Keratinocyte (primary cell): Measurements from ENCODE around the gene SCUBE1. TPM values are rescaled to one million over a fixed set of nuclear protein-coding genes. Genes with fewer than 3 reads are reported as not detected.

Experiments
- DNase-seq: peaks from one replicate; pipeline ENCODE4 v3.0.0-alpha.2; 2011; ENCODE audit warnings: low read depth, missing footprints, low spot score
- FAIRE-seq: peaks from 2 replicates; lab custom pipeline; 2011; peaks lifted over from hg19 to GRCh38; lab: Jason Lieb, UNC
- H2AFZ ChIP-seq: 2 replicates; pipeline ENCODE4 v1.6.0; 2012; ENCODE audit warnings: low read length, control low read depth, inconsistent platforms; ENCODE audit not compliant: control insufficient read depth
- H3K27ac ChIP-seq: 2 replicates; pipeline ENCODE4 v1.5.1; 2011; ENCODE audit warnings: low read length; ENCODE audit not compliant: control insufficient read depth, insufficient read depth
- H3K27me3 ChIP-seq: 3 replicates; pipeline ENCODE4 v1.6.0; 2011; ENCODE audit warnings: low read length; ENCODE audit not compliant: control insufficient read depth, insufficient read depth; ENCODE audit errors: extremely low read depth
- H3K36me3 ChIP-seq, 2 experiments: 2 replicates in 1 of 2; 3 replicates in 1 of 2; pipeline ENCODE4 v1.5.1; 2011; ENCODE audit warnings: low read length in 2 of 2, mild to moderate bottlenecking in 1 of 2; ENCODE audit not compliant: control insufficient read depth in 2 of 2, insufficient read depth in 2 of 2; ENCODE audit errors: extremely low read depth in 1 of 2
- H3K4me1 ChIP-seq: 3 replicates; pipeline ENCODE4 v1.5.1; 2011; ENCODE audit warnings: low read length; ENCODE audit not compliant: control insufficient read depth, insufficient read depth; ENCODE audit errors: extremely low read depth
- H3K4me2 ChIP-seq: 3 replicates; pipeline ENCODE4 v1.6.0; 2011; ENCODE audit warnings: low read depth, low read length; ENCODE audit not compliant: control insufficient read depth, insufficient read depth; ENCODE audit errors: extremely low read depth
- H3K4me3 ChIP-seq, 3 experiments: fragments of 200-600 bp in 1 of 3; sonication (generic) in 1 of 3; 2 replicates in 2 of 3; 3 replicates in 1 of 3; pipeline ENCODE4 v1.5.1; 2011 to 2016; ENCODE audit warnings: low read length in 3 of 3, mild to moderate bottlenecking in 3 of 3, control low read depth in 2 of 3, inconsistent platforms in 1 of 3, low read depth in 1 of 3, mixed read lengths in 1 of 3, mixed run types in 1 of 3, moderate library complexity in 1 of 3; ENCODE audit not compliant: control insufficient read depth in 2 of 3, insufficient read depth in 2 of 3; ENCODE audit errors: extremely low read depth in 1 of 3
- H3K79me2 ChIP-seq: 2 replicates; pipeline ENCODE4 v1.6.0; 2012; ENCODE audit warnings: low read length; ENCODE audit not compliant: control insufficient read depth, insufficient read depth
- H3K9ac ChIP-seq: 3 replicates; pipeline ENCODE4 v1.6.0; 2011; ENCODE audit warnings: low read length; ENCODE audit not compliant: control insufficient read depth, insufficient read depth; ENCODE audit errors: extremely low read depth
- H3K9me1 ChIP-seq: 3 replicates; pipeline ENCODE4 v1.6.0; 2011; ENCODE audit warnings: low read length; ENCODE audit not compliant: control insufficient read depth, insufficient read depth; ENCODE audit errors: extremely low read depth
- H3K9me3 ChIP-seq: 2 replicates; pipeline ENCODE4 v1.5.1; 2012; ENCODE audit warnings: low read depth, low read length; ENCODE audit not compliant: control insufficient read depth
- H4K20me1 ChIP-seq: 3 replicates; pipeline ENCODE4 v1.6.0; 2011; ENCODE audit warnings: low read length; ENCODE audit not compliant: control insufficient read depth, insufficient read depth; ENCODE audit errors: extremely low read depth
- EZH2 ChIP-seq: IDR thresholded peaks from one replicate; pipeline ENCODE4 v1.6.1; 2012; ENCODE audit warnings: inconsistent platforms, mild to moderate bottlenecking, low read length, moderate library complexity
- dilution Hi-C: fragments of 300-500 bp; cut with MboI; formaldehyde crosslinking; loops from one replicate; pipeline ENCODE4 v1.7.0; 2020; ENCODE audit warnings: low sequenced_read_pairs; ENCODE audit not compliant: extremely low pct_ligation_motif_present
- polyA plus RNA-seq, 5 experiments: library from polyadenylated mRNA; depleted of rRNA in 3 of 5; stranded (reverse) in 3 of 5; stranded (forward) in 1 of 5; unstranded in 1 of 5; fragments of >200 nt; gene quantifications; 1 replicate in 1 of 5; 2 replicates in 3 of 5; 3 replicates in 1 of 5; pipeline versions ENCODE4 v1.2.1 to v1.2.3, GENCODE V29; 2011 to 2012; ENCODE audit warnings: missing spikeins in 2 of 5, low read depth in 1 of 5, low replicate concordance in 1 of 5
- TF ChIP-seq, protein P1 (sequence below), 3 experiments: IDR thresholded peaks in 1 of 3; conservative IDR thresholded peaks in 1 of 3; optimal IDR thresholded peaks in 1 of 3; 2 replicates in 2 of 3; 3 replicates in 1 of 3; pipeline versions ENCODE3 to v1.5.1; 2011; ENCODE audit warnings: low read length in 3 of 3, mild to moderate bottlenecking in 3 of 3, moderate library complexity in 2 of 3, control low read depth in 1 of 3, inconsistent platforms in 1 of 3; ENCODE audit not compliant: insufficient read depth in 2 of 3; ENCODE audit errors: extremely low read depth in 1 of 3

SCUBE1 gene
- polyA plus RNA-seq, 1 donor (not counting 4 experiments of a cell fraction or from before 2014, with no cell fraction given): not detected

GRCh38 chr22:43239956-43240355 lies 103.2 kb downstream of the SCUBE1 start:
- H4K20me1 ChIP-seq: no peaks in the 10 kb centered on the region
- no peaks in the 10 kb centered on the region for H3K4me1 ChIP-seq
- H3K36me3 ChIP-seq: no peaks in the 10 kb centered on the region
- no peak overlapping the region for H3K9ac ChIP-seq
- H3K9me1 ChIP-seq: no peaks in the 10 kb centered on the region
- TF ChIP-seq, protein P1, sequence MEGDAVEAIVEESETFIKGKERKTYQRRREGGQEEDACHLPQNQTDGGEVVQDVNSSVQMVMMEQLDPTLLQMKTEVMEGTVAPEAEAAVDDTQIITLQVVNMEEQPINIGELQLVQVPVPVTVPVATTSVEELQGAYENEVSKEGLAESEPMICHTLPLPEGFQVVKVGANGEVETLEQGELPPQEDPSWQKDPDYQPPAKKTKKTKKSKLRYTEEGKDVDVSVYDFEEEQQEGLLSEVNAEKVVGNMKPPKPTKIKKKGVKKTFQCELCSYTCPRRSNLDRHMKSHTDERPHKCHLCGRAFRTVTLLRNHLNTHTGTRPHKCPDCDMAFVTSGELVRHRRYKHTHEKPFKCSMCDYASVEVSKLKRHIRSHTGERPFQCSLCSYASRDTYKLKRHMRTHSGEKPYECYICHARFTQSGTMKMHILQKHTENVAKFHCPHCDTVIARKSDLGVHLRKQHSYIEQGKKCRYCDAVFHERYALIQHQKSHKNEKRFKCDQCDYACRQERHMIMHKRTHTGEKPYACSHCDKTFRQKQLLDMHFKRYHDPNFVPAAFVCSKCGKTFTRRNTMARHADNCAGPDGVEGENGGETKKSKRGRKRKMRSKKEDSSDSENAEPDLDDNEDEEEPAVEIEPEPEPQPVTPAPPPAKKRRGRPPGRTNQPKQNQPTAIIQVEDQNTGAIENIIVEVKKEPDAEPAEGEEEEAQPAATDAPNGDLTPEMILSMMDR (optimal IDR thresholded peaks at IDR 0.05 in 1 of 3, IDR thresholded peaks at IDR 0.05 in 1 of 3, conservative IDR thresholded peaks at IDR 0.05 in 1 of 3; ENCODE audit: extremely low read depth in 1 of 3, insufficient read depth in 2 of 3, low read length in 3 of 3): no peak
- no peak for TF ChIP-seq EZH2
- H2AFZ ChIP-seq: no peak overlapping the region
- FAIRE-seq (no peak), DNase-seq (no peak)
- H3K79me2 ChIP-seq: no peaks in the 10 kb centered on the region
- H3K4me3 ChIP-seq: no peak overlapping the region
- dilution Hi-C loops: no loop called here
- H3K27ac ChIP-seq: no peak overlapping the region
- no peak overlapping the region for H3K4me2 ChIP-seq
- H3K9me3 ChIP-seq: no peaks in the 10 kb centered on the region
- H3K27me3 ChIP-seq: peaks cover 21% of the 10 kb centered on the region

DNA sequence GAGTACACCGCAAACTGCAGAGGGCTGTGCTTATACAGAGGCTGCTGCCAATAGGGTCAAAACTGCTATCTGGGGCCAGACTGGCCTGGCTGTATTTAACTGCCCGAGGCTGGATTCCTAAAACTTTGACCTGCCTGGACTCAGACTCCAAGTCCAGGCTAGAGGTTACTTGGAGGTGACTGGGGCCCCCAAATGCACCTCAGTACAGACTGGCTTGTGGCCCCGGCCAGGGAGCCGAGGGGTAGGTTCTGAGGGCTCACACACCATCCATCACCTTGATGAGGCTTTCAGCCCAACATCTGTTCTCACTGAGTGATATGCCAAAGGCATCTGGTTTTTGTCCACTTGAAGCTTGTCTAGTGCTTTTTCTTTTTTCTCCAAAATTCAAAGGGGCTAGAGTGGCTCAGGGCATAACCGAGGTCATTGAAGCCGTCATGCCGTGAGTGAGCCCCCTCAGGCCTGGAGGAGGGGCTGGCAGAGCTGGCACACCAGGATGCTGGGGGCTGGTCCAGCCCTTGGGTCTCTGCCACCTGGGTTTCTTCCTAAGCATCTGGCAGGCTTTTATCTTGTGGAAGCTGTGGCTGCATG lies 103.9 kb downstream of the SCUBE1 start:
- no peaks in the 10 kb centered on the region for H4K20me1 ChIP-seq
- H2AFZ ChIP-seq: no peak overlapping the region
- no peaks in the 10 kb centered on the region for H3K36me3 ChIP-seq
- FAIRE-seq: no peak
- H3K4me2 ChIP-seq: no peak overlapping the region
- dilution Hi-C loops: no loop called here
- TF ChIP-seq, protein P1 (optimal IDR thresholded peaks at IDR 0.05 in 1 of 3, IDR thresholded peaks at IDR 0.05 in 1 of 3, conservative IDR thresholded peaks at IDR 0.05 in 1 of 3; ENCODE audit: extremely low read depth in 1 of 3, insufficient read depth in 2 of 3, low read length in 3 of 3): no peak
- no peak for TF ChIP-seq EZH2
- no peak for DNase-seq
- no peaks in the 10 kb centered on the region for H3K9me3 ChIP-seq
- H3K4me3 ChIP-seq: no peak overlapping the region
- no peaks in the 10 kb centered on the region for H3K4me1 ChIP-seq
- no peaks in the 10 kb centered on the region for H3K9me1 ChIP-seq
- no peak overlapping the region for H3K9ac ChIP-seq
- peaks cover 21% of the 10 kb centered on the region for H3K27me3 ChIP-seq
- H3K27ac ChIP-seq: no peak overlapping the region
- no peaks in the 10 kb centered on the region for H3K79me2 ChIP-seq
